GM21528 (cell line): ENCODE measurements around the gene ABCC9.

Source experiments
- ATAC-seq: cut with Tn5 transposase; IDR thresholded peaks from one replicate; pipeline ENCODE4 v1.9.1; 2021; ENCODE audit warnings: mild to moderate bottlenecking, moderate library complexity; ENCODE audit not compliant: unreplicated experiment, low FRiP score

ABCC9 gene

DNA sequence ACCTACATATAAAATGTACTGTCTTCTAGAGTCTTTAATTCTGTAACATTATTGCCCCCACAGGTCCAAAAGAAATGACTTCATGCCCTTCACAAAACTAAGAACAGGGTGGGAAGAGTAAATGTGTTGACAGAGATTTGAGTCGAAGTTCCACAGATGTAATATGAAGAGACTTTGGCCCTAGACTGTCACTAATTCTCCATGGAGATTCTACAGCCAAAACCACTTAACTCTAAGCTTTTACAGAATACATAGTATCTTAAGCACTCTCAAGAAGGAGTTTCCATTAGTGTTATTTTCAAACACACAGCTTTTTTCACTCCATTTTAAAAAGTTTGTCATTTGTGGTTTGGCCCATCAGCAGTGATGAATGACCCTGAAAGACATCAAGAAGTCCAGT lies 56.3 kb downstream of the ABCC9 start:
- ATAC-seq, result no peak

DNA sequence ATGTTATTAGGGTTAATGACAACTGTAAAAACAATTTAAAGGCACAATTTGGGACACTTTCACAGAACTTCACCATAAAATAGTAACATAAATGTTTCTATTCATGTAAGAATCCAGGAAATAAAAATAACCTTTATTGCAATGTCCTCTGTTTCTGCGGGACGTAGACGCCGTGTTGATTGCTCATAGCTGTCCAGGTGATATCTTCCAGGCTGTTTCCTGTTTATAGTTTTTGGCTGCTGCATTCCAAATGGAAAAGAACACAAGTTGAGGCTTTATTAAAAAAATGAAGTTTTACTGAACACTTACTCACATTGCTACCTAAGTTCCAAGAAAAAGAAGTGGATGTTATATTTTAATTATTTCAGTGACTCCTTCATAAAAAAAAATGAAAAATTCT lies 58.6 kb downstream of the ABCC9 start:
- ATAC-seq, result no peak

DNA sequence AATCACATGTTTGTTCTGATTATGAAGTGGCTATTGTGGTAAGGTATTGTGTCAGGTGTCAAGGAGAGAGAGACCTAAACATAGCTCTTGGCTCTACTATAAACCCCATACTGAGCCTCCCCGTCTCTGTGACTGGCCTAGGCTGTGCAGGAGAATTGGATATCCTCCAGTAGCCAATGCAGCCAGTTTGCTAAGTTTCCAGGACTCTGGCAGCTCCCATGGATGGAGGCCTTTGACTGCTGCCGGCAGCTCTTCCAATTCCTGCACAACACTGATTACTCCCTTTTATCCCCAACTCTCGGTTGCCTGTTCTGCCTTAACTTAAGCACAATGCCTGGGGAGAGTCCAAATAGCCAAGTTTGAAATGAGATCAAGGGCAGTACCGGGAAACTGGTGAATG lies 59.3 kb downstream of the ABCC9 start:
- ATAC-seq, result no peak

DNA sequence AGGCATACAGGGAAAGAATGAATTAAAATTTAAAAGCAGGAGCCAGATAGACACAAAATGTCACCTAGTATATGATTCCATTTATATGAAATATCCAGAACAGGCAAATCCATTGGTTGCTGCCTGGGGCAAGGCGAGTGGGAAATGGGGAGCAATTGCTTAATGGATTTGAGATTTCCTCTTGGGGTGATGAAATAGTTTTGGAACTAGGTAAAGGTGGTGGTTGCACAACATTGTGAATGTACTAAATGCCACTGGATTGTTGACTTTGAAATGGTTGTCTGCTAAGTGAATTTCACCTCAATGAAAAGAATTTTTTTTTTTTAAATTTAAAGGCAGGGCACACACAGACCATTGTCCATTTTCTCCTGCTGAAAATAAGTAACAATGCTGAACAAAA lies 61.9 kb downstream of the ABCC9 start:
- no peak for ATAC-seq

DNA sequence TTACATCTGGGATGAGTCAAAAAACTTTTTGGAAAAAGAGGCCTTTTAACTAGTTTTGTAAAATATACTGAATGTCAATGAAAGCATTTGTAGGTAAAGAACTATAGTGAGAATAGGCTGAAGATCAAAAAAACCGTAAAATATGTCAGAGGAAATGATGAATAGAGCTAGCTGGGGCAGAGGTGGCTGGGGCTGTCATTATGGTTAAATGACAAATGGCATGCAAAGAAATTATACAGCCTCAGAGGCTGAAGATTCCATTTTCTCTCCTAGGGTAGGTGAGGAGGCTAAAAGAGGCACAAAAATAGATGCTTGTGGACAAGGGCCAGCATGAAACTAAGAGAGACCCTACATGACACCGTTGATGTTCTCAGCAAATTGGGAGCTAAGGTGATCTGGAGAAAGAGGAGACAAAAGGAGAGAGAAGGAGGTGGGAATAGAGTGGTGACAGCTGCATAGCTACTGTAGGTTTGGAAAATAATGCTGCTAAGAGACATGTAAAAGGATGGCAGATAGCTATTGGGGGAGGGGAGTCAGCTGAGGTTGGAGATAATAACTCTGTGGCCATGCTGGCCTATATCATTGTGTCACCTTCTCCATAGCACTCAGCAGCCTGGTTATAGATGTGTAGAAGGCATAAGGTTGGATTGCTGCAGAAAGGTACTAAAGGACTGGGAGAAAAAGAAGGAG lies 63.8 kb downstream of the ABCC9 start:
- no peak for ATAC-seq

DNA sequence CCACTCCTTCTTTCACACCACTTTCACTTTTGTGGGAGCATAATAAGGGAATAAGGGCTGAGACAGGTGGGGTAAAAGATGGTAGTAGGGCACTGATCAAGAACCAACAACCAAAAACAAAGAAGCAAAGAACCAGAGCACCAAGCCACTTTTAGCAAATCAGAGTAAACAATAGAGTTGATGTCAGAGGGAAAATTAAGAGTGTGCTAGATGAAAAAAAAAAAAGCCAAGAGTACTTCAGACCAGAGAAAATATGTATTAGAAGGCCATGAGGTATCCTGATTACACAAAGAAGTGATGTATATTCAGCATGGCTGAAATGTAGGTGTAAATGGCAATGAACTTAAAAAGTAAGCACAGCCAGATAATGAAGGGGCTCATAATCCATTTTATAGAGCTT lies 75.4 kb downstream of the ABCC9 start:
- no peak for ATAC-seq

DNA sequence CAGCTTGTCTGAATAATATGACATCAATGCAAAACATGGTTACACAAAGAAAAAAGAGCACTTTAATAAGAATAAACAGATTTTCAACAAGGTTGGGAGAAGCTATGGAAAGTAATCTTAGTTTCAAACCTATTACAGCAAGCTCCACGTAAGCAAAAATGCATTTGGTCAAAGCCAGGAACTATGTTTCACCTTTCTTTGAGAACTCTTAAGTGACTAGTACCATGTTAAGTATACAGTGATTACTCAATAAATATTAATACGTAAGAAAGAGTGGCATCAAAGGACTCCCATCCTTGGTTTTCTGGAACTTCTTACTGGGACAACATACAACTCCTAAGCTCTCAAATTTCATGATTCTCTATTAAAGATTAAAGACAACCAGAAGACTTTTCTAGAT lies 80.7 kb downstream of the ABCC9 start:
- ATAC-seq, result no peak

DNA sequence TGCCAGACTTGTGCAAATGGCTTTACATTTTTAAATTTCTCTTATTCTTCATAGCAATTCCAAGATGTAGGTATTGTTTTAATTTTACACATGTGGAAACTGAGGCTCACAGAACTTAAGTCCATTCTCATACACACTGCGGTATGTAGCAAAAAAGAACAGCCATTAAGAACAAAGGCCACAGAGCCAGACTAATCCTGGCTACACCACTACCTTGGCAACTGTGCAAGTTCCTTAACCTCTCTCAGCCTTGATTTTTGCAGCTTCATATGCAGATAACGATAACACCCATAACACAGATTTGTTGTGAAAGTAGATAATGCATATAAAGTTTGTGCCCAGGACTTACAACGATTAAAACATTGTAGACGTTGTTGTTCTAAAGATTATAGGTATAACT lies 81.1 kb downstream of the ABCC9 start:
- no peak for ATAC-seq

DNA sequence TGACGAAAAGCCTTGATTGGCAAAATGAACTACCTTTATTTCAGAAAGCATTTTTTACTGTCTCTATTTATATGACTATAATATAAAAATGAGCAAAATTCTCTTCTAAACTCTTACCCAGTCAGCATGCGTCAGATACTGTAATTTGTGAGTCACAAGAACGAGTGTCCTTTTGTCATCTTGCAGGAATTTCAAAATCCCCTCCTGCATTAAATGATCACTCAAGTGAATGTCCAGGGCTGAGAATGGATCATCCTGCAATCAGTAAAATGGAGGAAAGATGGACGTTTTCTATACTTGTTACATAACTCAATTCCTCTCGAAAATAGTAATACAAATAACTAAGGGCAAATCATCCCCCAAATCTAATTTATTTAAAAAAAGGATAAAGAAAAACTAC lies 89.0 kb downstream of the ABCC9 start:
- no peak for ATAC-seq

DNA sequence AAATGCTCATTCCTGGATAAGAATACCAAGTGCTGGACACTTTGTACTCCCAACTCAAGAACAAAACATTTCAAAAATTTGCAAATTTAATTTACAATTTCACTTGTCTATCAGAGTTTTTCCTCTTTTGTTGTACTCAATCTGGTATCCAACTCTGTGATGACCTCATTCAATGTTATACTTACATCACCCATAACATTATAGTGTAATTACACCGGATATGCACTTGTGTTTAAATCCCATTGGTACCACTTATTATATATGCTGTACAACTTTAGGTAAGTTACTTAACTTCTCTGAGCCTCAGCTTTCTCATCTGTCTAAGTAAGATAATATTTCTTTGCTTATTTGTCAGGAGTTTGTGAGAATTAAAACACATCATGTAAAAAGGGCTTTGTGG lies 90.1 kb downstream of the ABCC9 start:
- ATAC-seq, result no peak

DNA sequence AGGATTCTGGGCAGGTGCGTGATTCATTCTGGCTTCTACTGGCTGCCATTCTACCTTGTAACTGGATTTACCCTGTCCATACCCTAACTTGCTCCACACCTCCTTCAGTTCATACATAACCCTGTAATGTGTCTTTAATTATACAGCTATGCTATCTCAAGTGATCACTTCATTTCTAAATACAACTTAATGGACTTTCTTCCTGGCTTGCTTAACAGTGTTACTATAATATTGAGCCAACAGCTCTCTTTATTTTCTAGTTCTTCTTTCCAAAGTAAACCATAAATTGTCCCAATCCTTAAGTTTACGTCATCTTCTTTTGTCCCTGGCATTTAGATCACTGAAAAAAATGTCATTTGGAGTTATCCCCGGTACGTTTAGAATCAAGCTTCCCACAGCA lies 90.8 kb downstream of the ABCC9 start:
- no peak for ATAC-seq

DNA sequence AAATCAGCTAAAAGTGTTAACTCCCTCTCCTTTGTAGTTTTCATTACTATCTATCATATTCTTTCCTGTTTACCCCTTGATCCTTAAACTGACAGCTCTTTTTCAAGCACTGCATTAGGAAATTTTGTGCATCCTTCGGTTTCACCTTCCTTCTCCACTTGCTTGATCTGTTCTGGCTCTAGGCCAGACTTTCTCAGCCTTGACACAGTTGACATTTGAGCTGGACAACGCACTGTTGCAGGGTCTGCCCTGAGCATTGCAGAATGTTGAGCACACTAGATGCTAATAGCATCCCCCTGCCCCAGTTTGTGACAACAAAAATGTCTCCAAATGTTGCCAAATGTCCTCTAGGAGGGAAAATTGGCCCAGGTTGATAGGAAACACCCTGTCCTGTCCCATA lies 91.3 kb downstream of the ABCC9 start:
- ATAC-seq, result no peak

DNA sequence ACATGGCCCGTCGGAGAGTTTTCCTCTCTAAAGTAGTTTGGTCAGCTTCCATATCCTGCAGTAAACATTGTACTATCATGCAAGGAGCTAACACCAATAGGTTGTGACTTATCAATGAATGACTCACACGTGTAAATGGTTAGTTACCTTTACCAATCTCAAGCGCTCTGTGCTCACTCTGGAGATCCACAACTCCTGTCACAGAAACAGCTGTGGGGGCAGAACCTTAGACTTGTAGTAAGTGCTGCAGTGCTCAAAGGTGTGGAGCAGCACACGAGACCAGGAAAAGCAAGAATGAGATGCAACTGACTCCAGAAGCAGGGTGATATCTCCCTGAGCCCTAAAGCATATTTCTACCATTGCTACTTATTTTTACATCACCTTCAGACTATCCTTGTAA lies 93.0 kb downstream of the ABCC9 start:
- ATAC-seq, result no peak

DNA sequence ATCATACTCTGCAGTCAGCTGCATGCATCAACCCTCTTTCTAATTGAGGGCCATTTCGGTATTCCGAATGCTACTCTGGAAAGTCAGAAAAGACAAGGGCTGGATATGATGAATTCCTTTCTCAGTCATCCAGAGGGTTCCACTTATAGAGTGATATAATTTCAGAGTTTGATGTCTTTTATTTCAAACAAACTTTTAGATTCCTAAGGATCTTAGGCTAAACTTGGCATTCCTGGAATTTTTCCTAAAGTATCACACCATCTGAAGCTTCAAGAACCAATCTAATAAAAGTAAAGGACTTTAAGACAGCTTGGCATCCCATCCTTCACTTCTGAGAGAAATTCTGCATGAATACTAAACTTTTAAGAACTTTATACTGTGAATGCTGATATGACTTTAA lies 97.4 kb downstream of the ABCC9 start:
- no peak for ATAC-seq

DNA sequence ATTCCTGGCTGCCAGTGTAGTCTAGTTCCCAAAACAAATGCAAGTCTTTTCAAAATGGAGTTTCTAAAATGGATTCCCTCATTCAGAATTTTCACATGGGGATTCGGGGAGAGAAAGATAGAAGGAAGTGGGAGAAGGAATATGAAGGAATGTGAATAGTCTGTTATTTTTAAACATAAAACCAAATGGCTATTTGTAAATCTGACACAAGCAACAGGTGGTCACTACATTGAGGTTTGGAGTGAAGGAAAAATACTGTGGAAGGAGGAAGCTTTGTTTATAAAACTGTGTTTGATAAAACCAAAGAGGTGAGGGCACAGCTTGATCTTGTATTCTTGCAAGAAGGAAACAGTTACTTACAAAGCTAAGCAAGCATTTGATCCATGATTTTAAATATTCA lies 101.5 kb downstream of the ABCC9 start:
- no peak for ATAC-seq

DNA sequence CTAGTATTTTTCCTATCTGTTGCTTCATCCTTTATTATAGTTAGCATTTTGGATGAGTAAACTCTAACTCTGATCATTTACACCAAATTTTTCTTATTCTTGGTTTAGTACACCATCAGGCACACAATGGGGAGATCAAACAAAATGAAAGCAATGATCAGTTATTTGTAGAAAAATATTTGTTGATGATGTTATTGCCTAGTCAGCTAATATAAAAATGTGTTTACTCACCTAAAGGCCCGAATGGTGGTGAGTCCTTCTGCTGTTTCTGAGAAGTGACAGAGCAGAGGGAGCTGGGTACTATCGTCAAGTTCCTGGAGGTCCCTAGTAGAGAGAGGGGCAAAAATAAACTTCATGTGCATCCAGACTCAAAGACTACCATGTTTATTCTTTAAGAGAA lies 103.4 kb downstream of the ABCC9 start:
- ATAC-seq, result no peak

DNA sequence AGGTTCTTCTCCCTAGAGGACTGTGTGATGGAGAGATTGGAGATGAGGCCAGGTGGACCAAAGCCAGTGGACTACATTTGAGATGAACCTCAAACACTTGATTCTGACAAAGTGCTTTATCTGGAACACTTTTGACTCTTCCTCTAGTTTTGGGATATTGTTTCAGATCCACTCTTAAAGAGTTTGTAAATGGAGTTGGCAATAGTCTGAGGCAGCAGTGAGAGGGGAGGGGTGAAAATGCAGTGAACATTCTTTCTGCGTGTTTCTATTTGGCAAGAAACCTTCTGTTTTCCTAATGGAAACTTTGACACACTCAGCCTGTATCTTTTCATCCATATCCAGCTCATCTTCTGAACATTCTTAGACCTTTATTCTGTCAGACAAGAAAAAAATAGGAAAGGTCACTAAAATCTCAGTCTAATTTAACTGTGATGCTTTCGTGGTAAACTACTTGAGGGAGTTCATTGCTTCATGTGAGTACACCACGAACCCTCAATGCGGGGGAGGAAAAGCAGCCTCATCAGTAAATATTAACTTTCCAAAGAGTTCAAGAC lies 109.4 kb downstream of the ABCC9 start:
- ATAC-seq, result no peak

DNA sequence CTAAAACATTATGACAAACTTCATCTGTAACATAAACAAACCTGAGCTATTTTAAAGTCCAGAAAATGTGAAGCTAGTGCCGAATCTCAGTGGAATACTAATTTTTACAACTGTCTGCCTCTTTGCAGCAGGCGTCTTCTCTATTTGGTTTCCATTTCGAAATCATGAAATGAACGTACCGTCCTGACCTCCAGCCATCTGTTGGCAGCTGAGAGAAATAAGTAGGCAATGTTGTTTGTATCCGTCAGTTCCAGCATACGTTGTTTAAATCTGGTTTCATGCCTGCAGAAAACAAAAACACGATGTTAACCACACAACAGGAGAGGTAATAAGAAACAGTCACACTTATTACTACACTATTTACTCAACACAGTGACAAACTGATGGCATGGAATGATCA lies 112.4 kb downstream of the ABCC9 start:
- no peak for ATAC-seq

DNA sequence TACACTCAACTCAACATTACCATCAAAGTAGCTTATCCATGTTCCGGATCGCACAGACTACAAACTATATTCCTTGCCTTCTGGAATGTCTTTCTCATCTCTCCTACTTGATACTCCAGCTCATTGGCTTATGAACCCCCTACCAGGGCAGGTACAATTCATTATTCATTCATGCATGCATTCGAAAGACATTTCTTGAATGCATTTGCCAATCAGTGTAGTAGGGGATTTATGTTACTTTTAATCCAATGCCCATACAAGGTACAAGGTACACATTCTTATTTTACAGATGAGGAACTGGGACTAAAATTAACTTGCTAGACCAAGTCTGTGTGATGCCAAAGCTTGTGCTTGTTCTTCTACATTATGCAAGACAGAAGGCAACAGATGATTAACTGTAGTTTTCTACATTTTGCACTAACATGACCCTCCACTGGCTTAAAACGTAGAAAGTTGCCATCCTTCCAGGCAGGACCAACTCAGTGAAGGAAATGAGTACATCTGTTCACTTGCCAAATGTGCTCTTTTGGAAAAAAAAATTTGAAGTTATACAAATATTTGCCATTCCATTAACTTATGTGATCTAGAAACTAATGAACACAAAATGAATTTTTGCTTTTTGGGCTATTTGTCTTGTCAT lies 113.0 kb downstream of the ABCC9 start:
- no peak for ATAC-seq

DNA sequence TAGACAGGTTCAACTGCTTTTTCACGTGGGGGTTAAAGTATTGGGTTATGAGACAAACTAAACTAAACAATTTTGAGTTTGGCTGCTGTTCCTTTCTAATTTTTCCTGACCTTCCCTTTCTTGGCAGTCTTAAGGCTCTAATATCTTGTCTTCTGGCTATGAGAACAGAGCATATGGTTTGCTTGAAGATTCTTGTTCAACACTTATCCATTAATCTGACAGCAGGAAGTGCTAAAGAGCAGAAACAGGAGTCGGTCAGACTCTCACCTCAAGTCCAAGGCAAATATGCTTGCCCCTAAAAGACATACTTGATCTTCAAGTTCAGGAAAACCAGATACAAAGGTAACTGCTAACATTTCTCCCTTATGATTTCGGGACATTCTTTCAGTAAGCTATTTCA lies 114.1 kb downstream of the ABCC9 start:
- no peak for ATAC-seq

DNA sequence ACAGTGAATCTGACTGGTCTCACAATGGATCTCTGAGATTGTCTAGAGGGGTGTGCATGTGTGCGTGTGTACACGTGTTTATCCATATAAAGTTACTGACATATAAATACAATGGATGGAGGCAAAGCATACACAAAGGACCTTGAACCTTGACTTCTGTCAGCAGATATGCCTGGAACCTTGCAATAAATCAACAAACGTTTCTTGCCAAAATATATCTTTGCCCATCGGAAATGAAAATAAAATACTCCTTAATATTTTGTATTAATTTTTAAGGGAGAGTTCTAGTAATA lies 114.7 kb downstream of the ABCC9 start:
- ATAC-seq, result no peak

DNA sequence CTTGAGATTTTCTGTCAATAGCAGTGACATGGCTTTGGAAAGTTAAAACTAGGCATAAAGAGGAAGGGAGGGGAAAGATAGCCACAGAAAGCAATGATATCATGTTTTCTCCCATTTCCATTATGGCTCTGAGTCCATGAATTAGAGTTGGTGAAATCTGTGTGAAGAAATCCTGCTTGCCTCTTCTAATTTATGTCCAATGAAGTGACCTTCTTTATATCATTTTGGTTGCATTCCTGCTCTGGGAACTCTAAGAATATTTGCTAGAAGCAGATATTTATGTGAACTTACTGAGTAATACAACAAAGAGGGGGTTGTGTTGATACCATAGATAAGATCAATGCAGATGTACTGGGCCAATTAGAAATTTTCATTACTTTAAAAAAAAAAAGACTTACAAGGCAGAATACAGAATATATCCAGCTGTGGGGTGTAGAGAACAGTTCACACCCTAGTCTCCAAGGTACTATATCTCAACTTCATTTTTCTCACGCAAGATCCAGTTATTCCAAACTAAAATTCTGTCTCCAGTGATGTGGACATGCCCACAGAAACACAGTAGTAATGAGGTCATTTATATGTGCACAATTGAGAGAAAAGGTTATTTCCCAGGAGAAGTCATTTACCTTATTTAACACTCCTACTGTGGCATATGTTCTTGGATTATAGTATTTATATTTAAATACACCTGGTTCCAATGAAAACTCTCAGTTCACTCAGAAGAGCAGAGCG lies 115.2 kb downstream of the ABCC9 start:
- ATAC-seq, result no peak
